ENCODE data around the gene NAV3. TPM values are rescaled to one million over a fixed set of nuclear protein-coding genes. Genes with fewer than 3 reads are reported as not detected.

NAV3 gene
- total and polyA plus RNA-seq, 2 donors (not counting 1 experiment from before 2014, with no cell fraction given): not detected

- ChIA-PET POLR2A (no interaction called here), CTCF (no interaction called here)
- Mint-ChIP-seq H3K4me3 (no peak overlapping the region), H3K4me1 (no peaks in the 10 kb centered on the region), H3K27ac (no peak overlapping the region), H3K27me3 (peaks cover 3% of the 10 kb centered on the region), H3K9me3 (ENCODE audit: insufficient read depth) (peaks cover 5% of the 10 kb centered on the region)
- H3K27ac ChIP-seq (ENCODE audit: low read length in 2 of 2): no peak overlapping the region
- ATAC-seq (ENCODE audit: low read depth) (no peak), DNase-seq (no peak)
- TF ChIP-seq CTCF (IDR thresholded peaks at IDR 0.05) (no peak), EZH2 (IDR thresholded peaks at IDR 0.05; ENCODE audit: borderline replicate concordance, insufficient read depth, low read depth, low read length, poor library complexity, severe bottlenecking) (no peak)
- H3K27me3 ChIP-seq (replicated peaks in 1 of 4; ENCODE audit: control extremely low read depth in 1 of 4, control insufficient read depth in 3 of 4, insufficient read depth in 4 of 4, low read length in 3 of 4): no peaks in the 10 kb centered on the region
- H3K9ac ChIP-seq (ENCODE audit: low read length): no peak overlapping the region
- no peaks in the 10 kb centered on the region for H4K20me1 ChIP-seq (ENCODE audit: control insufficient read depth, insufficient read depth, low read length, poor library complexity, severe bottlenecking)
- H3K4me1 ChIP-seq (ENCODE audit: control insufficient read depth in 2 of 2, insufficient read depth in 2 of 2, low read length in 2 of 2): no peaks in the 10 kb centered on the region
- H3K4me3 ChIP-seq (ENCODE audit: control extremely low read depth in 1 of 5, extremely low read depth in 1 of 5, insufficient read depth in 1 of 5, low read depth in 2 of 5, low read length in 4 of 5): no peak overlapping the region
- no CpG with 5 or more reads among the region's 1 CpG for WGBS (ENCODE audit: insufficient coverage)
- intact Hi-C loops (cut with micrococcal nuclease): no loop called here
- H3K36me3 ChIP-seq (replicated peaks in 1 of 2; ENCODE audit: control extremely low read depth in 1 of 2, control insufficient read depth in 1 of 2, extremely low read depth in 1 of 2, insufficient read depth in 2 of 2, low read length in 1 of 2): no peaks in the 10 kb centered on the region
- H3K9me3 ChIP-seq (ENCODE audit: control extremely low read depth in 1 of 3, control insufficient read depth in 2 of 3, insufficient read depth in 1 of 3, low read length in 2 of 3): no peaks in the 10 kb centered on the region
- no peak overlapping the region for H3K4me2 ChIP-seq (replicated peaks; ENCODE audit: low read depth, low read length, poor library complexity, severe bottlenecking)
- no peak overlapping the region for H2AFZ ChIP-seq (ENCODE audit: insufficient read depth, low read depth, low read length, poor library complexity, severe bottlenecking)
- no peaks in the 10 kb centered on the region for H3K79me2 ChIP-seq (ENCODE audit: control insufficient read depth, insufficient read depth, low read length)
Observed at GRCh38 chr12:78155546-78155945, 324.9 kb downstream of the NAV3 start.

- peaks cover 3% of the 10 kb centered on the region for H3K27me3 Mint-ChIP-seq
- H3K27ac ChIP-seq (ENCODE audit: low read length in 2 of 2): no peak overlapping the region
- H3K9me3 Mint-ChIP-seq (ENCODE audit: insufficient read depth): peaks cover 5% of the 10 kb centered on the region
- H3K4me1 ChIP-seq (ENCODE audit: control insufficient read depth in 2 of 2, insufficient read depth in 2 of 2, low read length in 2 of 2): no peaks in the 10 kb centered on the region
- CTCF ChIA-PET: interaction anchor here (1.0 to 1.3 kb wide), 2 partner anchors 10 to 11 kb away, joined by 3 read pairs; no protein-coding TSS in a partner anchor
- H3K36me3 ChIP-seq (replicated peaks in 1 of 2; ENCODE audit: control extremely low read depth in 1 of 2, control insufficient read depth in 1 of 2, extremely low read depth in 1 of 2, insufficient read depth in 2 of 2, low read length in 1 of 2): no peaks in the 10 kb centered on the region
- H3K79me2 ChIP-seq (ENCODE audit: control insufficient read depth, insufficient read depth, low read length): no peaks in the 10 kb centered on the region
- intact Hi-C loops (cut with micrococcal nuclease): no loop called here
- H4K20me1 ChIP-seq (ENCODE audit: control insufficient read depth, insufficient read depth, low read length, poor library complexity, severe bottlenecking): no peaks in the 10 kb centered on the region
- no peaks in the 10 kb centered on the region for H3K9me3 ChIP-seq (ENCODE audit: control extremely low read depth in 1 of 3, control insufficient read depth in 2 of 3, insufficient read depth in 1 of 3, low read length in 2 of 3)
- POLR2A ChIA-PET: no interaction called here
- ATAC-seq (ENCODE audit: low read depth) (no peak), DNase-seq (no peak)
- no peak overlapping the region for H2AFZ ChIP-seq (ENCODE audit: insufficient read depth, low read depth, low read length, poor library complexity, severe bottlenecking)
- TF ChIP-seq CTCF (IDR thresholded peaks at IDR 0.05) (no peak), EZH2 (IDR thresholded peaks at IDR 0.05; ENCODE audit: borderline replicate concordance, insufficient read depth, low read depth, low read length, poor library complexity, severe bottlenecking) (no peak)
- H3K27ac Mint-ChIP-seq: no peak overlapping the region
- H3K4me1 Mint-ChIP-seq: no peaks in the 10 kb centered on the region
- no peak overlapping the region for H3K4me2 ChIP-seq (replicated peaks; ENCODE audit: low read depth, low read length, poor library complexity, severe bottlenecking)
- no peak overlapping the region for H3K4me3 ChIP-seq (ENCODE audit: control extremely low read depth in 1 of 5, extremely low read depth in 1 of 5, insufficient read depth in 1 of 5, low read depth in 2 of 5, low read length in 4 of 5)
- H3K27me3 ChIP-seq (replicated peaks in 1 of 4; ENCODE audit: control extremely low read depth in 1 of 4, control insufficient read depth in 3 of 4, insufficient read depth in 4 of 4, low read length in 3 of 4): no peaks in the 10 kb centered on the region
- no peak overlapping the region for H3K9ac ChIP-seq (ENCODE audit: low read length)
- no peak overlapping the region for H3K4me3 Mint-ChIP-seq
Observed at GRCh38 chr12:78156751-78157150, 326.1 kb downstream of the NAV3 start.
